IMR-90 (cell line): Measurements from ENCODE around the gene KRTAP5-7. TPM values are rescaled to one million over a fixed set of nuclear protein-coding genes. Genes with fewer than 3 reads are reported as not detected.
A peak's percentile ranks its signal among the peaks of the same experiment; 100 is the strongest.

Experiments used
- ATAC-seq: fragments of 200-7000 bp; cut with Tn5 transposase; 2 replicates; pipeline ENCODE4 v1.9.1; 2020; ENCODE audit warnings: low read depth, mild to moderate bottlenecking, moderate library complexity
- BruUV-seq: library from RNA; stranded (reverse); fragments of 400-500 nt; replicated peaks from 2 replicates; lab custom pipeline; 2021; lab: Mats Ljungman, UMichigan
- CTCF ChIA-PET: fragments of 300-600 bp; formaldehyde crosslinking; extraction: SDS; loops from one replicate; lab custom pipeline; 2021; ENCODE audit warnings: antibody characterized with exemption; lab: Yijun Ruan, JAX
- POLR2A ChIA-PET: fragments of 300-600 bp; sonication (Branson Sonifier 250); formaldehyde crosslinking; loops from one replicate; lab custom pipeline; 2022; ENCODE audit warnings: antibody characterized with exemption; ENCODE audit not compliant: unreplicated experiment; lab: Charles Lee
- DNase-seq: peaks from one replicate; pipeline ENCODE4 v3.0.0; 2013
- H2AFZ ChIP-seq: replicated peaks from 2 replicates; pipeline ENCODE3; 2013; ENCODE audit warnings: low read length, mild to moderate bottlenecking; ENCODE audit not compliant: poor library complexity
- H2AK5ac ChIP-seq: 2 replicates; pipeline ENCODE4 v1.6.1; 2013; ENCODE audit warnings: low read depth, low read length, inconsistent platforms
- H2AK9ac ChIP-seq: replicated peaks from 2 replicates; pipeline ENCODE3; 2013; ENCODE audit warnings: mild to moderate bottlenecking, low read depth, low read length, moderate library complexity; ENCODE audit not compliant: poor library complexity
- H2BK120ac ChIP-seq: 2 replicates; pipeline ENCODE4 v1.6.1; 2013; ENCODE audit warnings: low read depth, low read length, inconsistent platforms
- H2BK15ac ChIP-seq: 3 replicates; pipeline ENCODE4 v1.6.1; 2013; ENCODE audit warnings: low read depth, low read length, inconsistent platforms
- H2BK20ac ChIP-seq: 2 replicates; pipeline ENCODE4 v1.6.1; 2013; ENCODE audit warnings: low read depth, mild to moderate bottlenecking, inconsistent platforms, low read length, moderate library complexity
- H2BK5ac ChIP-seq: 2 replicates; pipeline ENCODE4 v1.6.1; 2013; ENCODE audit warnings: mild to moderate bottlenecking, low read depth, low read length, inconsistent platforms; ENCODE audit not compliant: poor library complexity, severe bottlenecking
- H3K14ac ChIP-seq: replicated peaks from 2 replicates; pipeline ENCODE4 v1.6.1; 2013; ENCODE audit warnings: low read depth, low read length, inconsistent platforms
- H3K18ac ChIP-seq: 2 replicates; pipeline ENCODE4 v1.6.1; 2013; ENCODE audit warnings: low read depth, low read length, control low read depth
- H3K23ac ChIP-seq: 2 replicates; pipeline ENCODE4 v1.6.1; 2013; ENCODE audit warnings: low read depth, low read length, inconsistent platforms
- H3K27ac ChIP-seq: 2 replicates; pipeline ENCODE4 v1.5.1; 2013; ENCODE audit warnings: mild to moderate bottlenecking, control low read depth, low read length; ENCODE audit not compliant: insufficient read depth
- H3K27me3 ChIP-seq: 2 replicates; pipeline ENCODE4 v1.6.1; 2013; ENCODE audit warnings: low read length; ENCODE audit not compliant: control insufficient read depth, insufficient read depth
- H3K36me3 ChIP-seq: 2 replicates; pipeline ENCODE4 v1.6.1; 2013; ENCODE audit warnings: low read length, mixed read lengths; ENCODE audit not compliant: control insufficient read depth, insufficient read depth
- H3K4ac ChIP-seq: 2 replicates; pipeline ENCODE4 v1.6.1; 2013; ENCODE audit warnings: low read depth, low read length, inconsistent platforms
- H3K4me1 ChIP-seq: 2 replicates; pipeline ENCODE4 v1.6.1; 2013; ENCODE audit warnings: low read length, mixed read lengths; ENCODE audit not compliant: control insufficient read depth, insufficient read depth
- H3K4me2 ChIP-seq: 2 replicates; pipeline ENCODE4 v1.6.1; 2013; ENCODE audit warnings: low read depth, mild to moderate bottlenecking, control low read depth, low read length, moderate library complexity
- H3K4me3 ChIP-seq: 2 replicates; pipeline ENCODE4 v1.5.1; 2013; ENCODE audit warnings: low read depth, mild to moderate bottlenecking, control low read depth, low read length, moderate library complexity; ENCODE audit not compliant: insufficient read depth
- H3K56ac ChIP-seq: 2 replicates; pipeline ENCODE4 v1.6.1; 2013; ENCODE audit warnings: low read length, inconsistent platforms; ENCODE audit not compliant: insufficient read depth; ENCODE audit errors: extremely low read depth
- H3K79me1 ChIP-seq, 2 experiments: 2 replicates each; pipeline ENCODE4 v1.6.1; 2013; ENCODE audit warnings: low read length in 2 of 2, inconsistent platforms in 1 of 2, low read depth in 1 of 2
- H3K9ac ChIP-seq: 2 replicates; pipeline ENCODE4 v1.6.1; 2013; ENCODE audit warnings: low read depth, low read length, control low read depth
- H3K9me1 ChIP-seq: 2 replicates; pipeline ENCODE4 v1.6.1; 2013; ENCODE audit warnings: low read length, inconsistent platforms; ENCODE audit not compliant: insufficient read depth
- H3K9me3 ChIP-seq: 2 replicates; pipeline ENCODE4 v1.6.1; 2013; ENCODE audit warnings: low read length; ENCODE audit not compliant: control insufficient read depth, insufficient read depth
- H4K20me1 ChIP-seq: 2 replicates; pipeline ENCODE4 v1.6.1; 2013; ENCODE audit warnings: low read length, inconsistent platforms; ENCODE audit not compliant: insufficient read depth
- H4K5ac ChIP-seq: 2 replicates; pipeline ENCODE4 v1.6.1; 2013; ENCODE audit warnings: mild to moderate bottlenecking, low read depth, low read length, control low read depth
- H4K8ac ChIP-seq, 2 experiments: 2 replicates each; pipeline ENCODE4 v1.6.1; 2013; ENCODE audit warnings: low read depth in 2 of 2, low read length in 2 of 2, control low read depth in 1 of 2, inconsistent platforms in 1 of 2
- H4K91ac ChIP-seq: 2 replicates; pipeline ENCODE4 v1.6.1; 2013; ENCODE audit warnings: low read depth, low read length, inconsistent platforms; ENCODE audit not compliant: insufficient read depth
- BHLHE40 ChIP-seq: fragments of 150-350 bp; IDR thresholded peaks from 2 replicates; pipeline ENCODE4 v1.6.1; 2016; ENCODE audit warnings: mild to moderate bottlenecking, low read depth, low read length
- CHD1 ChIP-seq: IDR thresholded peaks from 2 replicates; pipeline ENCODE4 v1.6.1; 2012; ENCODE audit warnings: low read depth, low read length, improper control_type of control experiment
- CTCF ChIP-seq: conservative IDR thresholded peaks from 2 replicates; pipeline ENCODE4 v1.5.1; 2012; ENCODE audit warnings: mild to moderate bottlenecking, low read depth, low read length, improper control_type of control experiment
- ELK1 ChIP-seq: fragments of 150-350 bp; IDR thresholded peaks from 2 replicates; pipeline ENCODE4 v1.6.1; 2016; ENCODE audit warnings: low read depth, mild to moderate bottlenecking, low read length, moderate library complexity, borderline replicate concordance
- MAFK ChIP-seq: IDR thresholded peaks from 2 replicates; pipeline ENCODE4 v1.6.1; 2012; ENCODE audit warnings: low read depth, low read length, improper control_type of control experiment
- MAZ ChIP-seq: IDR thresholded peaks from 2 replicates; pipeline ENCODE4 v1.6.1; 2012; ENCODE audit warnings: low read depth, mild to moderate bottlenecking, low read length, improper control_type of control experiment, moderate library complexity, borderline replicate concordance
- MXI1 ChIP-seq: IDR thresholded peaks from 2 replicates; pipeline ENCODE4 v1.6.1; 2012; ENCODE audit warnings: low read depth, mild to moderate bottlenecking, low read length, moderate library complexity, borderline replicate concordance
- NFE2L2 ChIP-seq: fragments of 150-350 bp; IDR thresholded peaks from 2 replicates; pipeline ENCODE4 v1.6.1; 2016; ENCODE audit warnings: low read depth, mild to moderate bottlenecking, low read length
- POLR2A ChIP-seq: IDR thresholded peaks from 2 replicates; pipeline ENCODE4 v1.6.1; 2012; ENCODE audit warnings: mild to moderate bottlenecking, low read depth, low read length
- RAD21 ChIP-seq: IDR thresholded peaks from 2 replicates; pipeline ENCODE4 v1.6.1; 2012; ENCODE audit warnings: low read length, improper control_type of control experiment
- RCOR1 ChIP-seq: IDR thresholded peaks from 2 replicates; pipeline ENCODE4 v1.6.1; 2012; ENCODE audit warnings: mild to moderate bottlenecking, low read length, improper control_type of control experiment; ENCODE audit not compliant: insufficient replicate concordance
- RFX5 ChIP-seq: IDR thresholded peaks from 2 replicates; pipeline ENCODE4 v1.8.0; 2012; ENCODE audit warnings: low read depth, mild to moderate bottlenecking, low read length, moderate library complexity
- SMC3 ChIP-seq: fragments of 150-350 bp; IDR thresholded peaks from 2 replicates; pipeline ENCODE4 v1.6.1; 2016; ENCODE audit warnings: low read depth, mild to moderate bottlenecking, antibody characterized with exemption, low read length, moderate library complexity
- USF2 ChIP-seq: fragments of 150-350 bp; IDR thresholded peaks from 2 replicates; pipeline ENCODE4 v1.6.1; 2017; ENCODE audit warnings: mild to moderate bottlenecking, antibody characterized with exemption, low read length, low read depth
- WGBS, 2 experiments: methylation state at CpG; one replicate each; pipeline versions ENCODE4 v1.1.5 to v1.1.7; 2013; ENCODE audit warnings: missing lambda C conversion rate in 2 of 2; ENCODE audit not compliant: insufficient read length in 1 of 2; ENCODE audit errors: extremely low coverage in 2 of 2; 5-methylcytosine and 5-hydroxymethylcytosine counted together
- dilution Hi-C: fragments of 300-500 bp; cut with HindIII; formaldehyde crosslinking; loops from one replicate; pipeline ENCODE4 v1.14.3; 2018; ENCODE audit warnings: low sequenced_read_pairs; ENCODE audit not compliant: unreplicated experiment
- in situ Hi-C: fragments of 300-500 bp; cut with MboI; formaldehyde crosslinking; loops from 3 replicates; pipeline ENCODE4 v1.14.3; 2019; ENCODE audit warnings: low sequenced_read_pairs, inconsistent platforms, mixed read lengths
- intact Hi-C: fragments of 100-400 bp; cut with micrococcal nuclease; formaldehyde crosslinking; loops from 2 replicates; pipeline ENCODE4 v1.10.0; 2022
- polyA plus RNA-seq, 3 experiments: library from polyadenylated mRNA; depleted of rRNA; stranded (reverse); fragments of >200 nt; gene quantifications; 2 replicates each; pipeline ENCODE4 v1.2.3, GENCODE V29; 2012; ENCODE audit warnings: low replicate concordance in 1 of 3
- total RNA-seq: library from RNA; depleted of rRNA; stranded (reverse); fragments of >200 nt; gene quantifications from 2 replicates; pipeline ENCODE4 v1.2.3, GENCODE V29; 2012

Gene KRTAP5-7
- total and polyA plus RNA-seq, 2 of the 4 experiments (the other 2 are of a cell fraction): not detected

- no peak overlapping the region for H3K4me2 ChIP-seq
- no peak overlapping the region for H3K4me3 ChIP-seq
- H2AK9ac ChIP-seq: no peak overlapping the region
- no peak overlapping the region for H4K5ac ChIP-seq
- no peak overlapping the region for H2BK15ac ChIP-seq
- no peak overlapping the region for H3K9ac ChIP-seq
- no peak overlapping the region for H4K8ac ChIP-seq
- ChIA-PET POLR2A (no interaction called here), CTCF (no interaction called here)
- WGBS, 2 experiments: 72 to 100% methylated on average over 2 to 6 of the region's 7 CpGs
- H3K27me3 ChIP-seq: peaks cover 27% of the 10 kb centered on the region
- no peak for DNase-seq
- H2AK5ac ChIP-seq: no peak overlapping the region
- H3K79me1 ChIP-seq: no peaks in the 10 kb centered on the region
- in situ Hi-C loops: no loop called here
- no peak overlapping the region for H3K23ac ChIP-seq
- H3K56ac ChIP-seq: no peak overlapping the region
- H4K91ac ChIP-seq: no peak overlapping the region
- no peaks in the 10 kb centered on the region for H3K9me3 ChIP-seq
- H3K9me1 ChIP-seq: no peaks in the 10 kb centered on the region
- H2AFZ ChIP-seq: no peak overlapping the region
- H3K4me1 ChIP-seq: no peaks in the 10 kb centered on the region
- H3K18ac ChIP-seq: no peak overlapping the region
- no peaks in the 10 kb centered on the region for H3K36me3 ChIP-seq
- no peak overlapping the region for H2BK120ac ChIP-seq
- dilution Hi-C loops: no loop called here
- H3K4ac ChIP-seq: no peak overlapping the region
- ATAC-seq: no peak
- no peak overlapping the region for H3K27ac ChIP-seq
- no peak overlapping the region for H2BK20ac ChIP-seq
- TF ChIP-seq USF2 (no peak), MXI1 (no peak), MAFK (no peak), CHD1 (no peak), RAD21 (no peak), NFE2L2 (no peak), ELK1 (no peak), CTCF (no peak), MAZ (no peak), POLR2A (no peak), RCOR1 (no peak), SMC3 (no peak), RFX5 (no peak), BHLHE40 (no peak)
- intact Hi-C loops: no loop called here
- H2BK5ac ChIP-seq: peak overlapping the region; percentile 33
- no peak overlapping the region for H3K14ac ChIP-seq
- no peaks in the 10 kb centered on the region for H4K20me1 ChIP-seq
- BruUV-seq: no TSS peak
These were observed 50.5 kb downstream of the KRTAP5-7 start for GRCh38 chr11:71577469-71578004.
